Fibroblast of skin of left biceps (primary cell): ENCODE results near the gene SRP9.
A peak's percentile ranks its signal among the peaks of the same experiment; 100 is the strongest.
"Not testable (repeated sequence)": the region's sequence is repeated elsewhere in the genome, so short reads cannot be mapped to it uniquely, and the experiment has no call there.

ENCODE experiments used
- DNase-seq, 2 experiments: peaks; one replicate each; pipeline ENCODE4 v3.0.0-alpha.2; 2013; ENCODE audit warnings: low read depth in 2 of 2

SRP9 gene

GRCh38 chr1:225755671-225756319 lies 21.8 kb upstream of the SRP9 start:
- no peak for DNase-seq

- no peak for DNase-seq
Measured at GRCh38 chr1:225757927-225758656, 19.5 kb upstream of the SRP9 start.

- DNase-seq: not testable (repeated sequence)
Measured at GRCh38 chr1:225759972-225760371, 17.7 kb upstream of the SRP9 start.

GRCh38 chr1:225760531-225760930 lies 17.1 kb upstream of the SRP9 start:
- DNase-seq: no peak

GRCh38 chr1:225761395-225761794 lies 16.2 kb upstream of the SRP9 start:
- DNase-seq: peak in 1 of 2 experiments; percentile 57

- DNase-seq: no peak
Measured at GRCh38 chr1:225762002-225762441, 15.6 kb upstream of the SRP9 start.

- DNase-seq: peak in 1 of 2 experiments; percentile 47
Measured at GRCh38 chr1:225762444-225762843, 15.2 kb upstream of the SRP9 start.

GRCh38 chr1:225763716-225764548 lies 13.7 kb upstream of the SRP9 start:
- DNase-seq: no peak

GRCh38 chr1:225765982-225766674 lies 11.5 kb upstream of the SRP9 start:
- DNase-seq: no peak

GRCh38 chr1:225766967-225767633 lies 10.5 kb upstream of the SRP9 start:
- DNase-seq: peak; percentile 81 to 82

- DNase-seq: no peak
Measured at GRCh38 chr1:225767634-225768540, 9.7 kb upstream of the SRP9 start.

- no peak for DNase-seq
Measured at GRCh38 chr1:225768662-225769426, 8.8 kb upstream of the SRP9 start.

- no peak for DNase-seq
Measured at GRCh38 chr1:225769687-225770086, 7.9 kb upstream of the SRP9 start.

GRCh38 chr1:225770561-225771248 lies 6.9 kb upstream of the SRP9 start:
- no peak for DNase-seq

- no peak for DNase-seq
Measured at GRCh38 chr1:225771661-225772322, 5.8 kb upstream of the SRP9 start.

- DNase-seq: peak; percentile 51 to 55
Measured at GRCh38 chr1:225772323-225772768, 5.3 kb upstream of the SRP9 start.

- DNase-seq: no peak
Measured at GRCh38 chr1:225772848-225773247, 4.8 kb upstream of the SRP9 start.
